ENCODE data around the gene MGAT4B.

DNA sequence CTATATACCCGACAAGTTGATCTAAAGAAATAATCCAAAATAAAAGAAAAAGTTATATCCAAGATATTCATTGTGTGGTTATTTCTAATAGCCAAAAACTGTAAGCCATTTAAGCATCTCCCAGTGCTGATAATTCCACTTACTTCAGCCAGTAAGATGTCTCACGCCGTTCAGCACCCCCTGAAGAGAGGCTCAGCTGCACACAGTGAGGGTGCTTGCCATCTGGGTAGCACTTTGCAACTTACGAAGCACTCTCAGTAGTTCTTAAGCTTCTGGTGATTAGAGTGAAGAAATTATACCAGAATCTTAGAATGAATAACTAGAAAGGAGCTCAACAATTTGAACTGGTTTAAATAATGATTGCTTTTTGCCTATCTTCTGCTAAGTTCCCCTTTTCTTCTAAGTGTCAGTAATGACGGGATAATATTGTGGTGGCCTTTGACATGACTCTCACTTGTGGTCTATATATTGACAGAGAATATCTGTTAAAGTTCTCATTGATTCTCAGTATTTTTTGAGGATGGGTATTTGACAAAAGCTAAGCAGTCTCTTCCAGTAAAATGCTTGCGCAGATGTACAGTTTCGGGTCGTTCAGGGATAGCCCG, 39.1 kb downstream of the MGAT4B start:
- TF ChIP-seq, protein P1, sequence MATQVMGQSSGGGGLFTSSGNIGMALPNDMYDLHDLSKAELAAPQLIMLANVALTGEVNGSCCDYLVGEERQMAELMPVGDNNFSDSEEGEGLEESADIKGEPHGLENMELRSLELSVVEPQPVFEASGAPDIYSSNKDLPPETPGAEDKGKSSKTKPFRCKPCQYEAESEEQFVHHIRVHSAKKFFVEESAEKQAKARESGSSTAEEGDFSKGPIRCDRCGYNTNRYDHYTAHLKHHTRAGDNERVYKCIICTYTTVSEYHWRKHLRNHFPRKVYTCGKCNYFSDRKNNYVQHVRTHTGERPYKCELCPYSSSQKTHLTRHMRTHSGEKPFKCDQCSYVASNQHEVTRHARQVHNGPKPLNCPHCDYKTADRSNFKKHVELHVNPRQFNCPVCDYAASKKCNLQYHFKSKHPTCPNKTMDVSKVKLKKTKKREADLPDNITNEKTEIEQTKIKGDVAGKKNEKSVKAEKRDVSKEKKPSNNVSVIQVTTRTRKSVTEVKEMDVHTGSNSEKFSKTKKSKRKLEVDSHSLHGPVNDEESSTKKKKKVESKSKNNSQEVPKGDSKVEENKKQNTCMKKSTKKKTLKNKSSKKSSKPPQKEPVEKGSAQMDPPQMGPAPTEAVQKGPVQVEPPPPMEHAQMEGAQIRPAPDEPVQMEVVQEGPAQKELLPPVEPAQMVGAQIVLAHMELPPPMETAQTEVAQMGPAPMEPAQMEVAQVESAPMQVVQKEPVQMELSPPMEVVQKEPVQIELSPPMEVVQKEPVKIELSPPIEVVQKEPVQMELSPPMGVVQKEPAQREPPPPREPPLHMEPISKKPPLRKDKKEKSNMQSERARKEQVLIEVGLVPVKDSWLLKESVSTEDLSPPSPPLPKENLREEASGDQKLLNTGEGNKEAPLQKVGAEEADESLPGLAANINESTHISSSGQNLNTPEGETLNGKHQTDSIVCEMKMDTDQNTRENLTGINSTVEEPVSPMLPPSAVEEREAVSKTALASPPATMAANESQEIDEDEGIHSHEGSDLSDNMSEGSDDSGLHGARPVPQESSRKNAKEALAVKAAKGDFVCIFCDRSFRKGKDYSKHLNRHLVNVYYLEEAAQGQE (IDR thresholded peaks at IDR 0.05; ENCODE audit: low read depth), result no peak
- TF ChIP-seq CEBPB (IDR thresholded peaks at IDR 0.05), result no peak
